Activated CD4-positive, alpha-beta T cell treated with anti-CD3 and anti-CD28 coated beads for 36 hours (primary cell): ENCODE data around the gene FAM20B. TPM values are rescaled to one million over a fixed set of nuclear protein-coding genes. Genes with fewer than 3 reads are reported as not detected.

Experiments
- ATAC-seq: fragments of 200-7000 bp; cut with Tn5 transposase; one replicate; pipeline ENCODE4 v1.10.0; 2021; ENCODE audit warnings: mild to moderate bottlenecking, moderate library complexity
- CTCF ChIA-PET: fragments of 350-600 bp; sonication (Branson Sonifier 250); formaldehyde crosslinking; loops from one replicate; lab custom pipeline; 2021; ENCODE audit warnings: antibody characterized with exemption; lab: Charles Lee
- POLR2A ChIA-PET: fragments of 350-600 bp; sonication (Branson Sonifier 250); formaldehyde crosslinking; loops from one replicate; lab custom pipeline; 2021; ENCODE audit warnings: antibody characterized with exemption, inconsistent platforms; lab: Charles Lee
- DNase-seq: peaks from one replicate; pipeline ENCODE4 v3.0.0-alpha.2; 2020
- H3K27ac Mint-ChIP-seq: one replicate; pipeline ENCODE4 v1.8.0; 2021; ENCODE audit warnings: mixed read lengths
- H3K27me3 Mint-ChIP-seq: one replicate; pipeline ENCODE4 v1.8.0; 2021; ENCODE audit warnings: mixed read lengths
- H3K36me3 Mint-ChIP-seq: one replicate; pipeline ENCODE4 v1.8.0; 2021; ENCODE audit warnings: low read depth, mixed read lengths
- H3K4me1 Mint-ChIP-seq: one replicate; pipeline ENCODE4 v1.8.0; 2021; ENCODE audit warnings: mixed read lengths
- H3K4me3 Mint-ChIP-seq: one replicate; pipeline ENCODE4 v1.8.0; 2021; ENCODE audit warnings: mild to moderate bottlenecking, moderate library complexity, mixed read lengths
- H3K9me3 Mint-ChIP-seq: one replicate; pipeline ENCODE4 v1.8.0; 2021; ENCODE audit warnings: low read depth, mixed read lengths
- intact Hi-C, 2 experiments: fragments of 100-400 bp; cut with DNase I in 1 of 2; cut with micrococcal nuclease in 1 of 2; formaldehyde crosslinking; loops; one replicate each; pipeline versions ENCODE4 v1.14.2 to v1.15.1; 2022 to 2024; cut with DNase I, micrococcal nuclease
- total RNA-seq, 2 experiments: library from RNA; stranded (reverse); gene quantifications; one replicate each; pipeline ENCODE4 v1.2.3, GENCODE V29; 2021

Gene FAM20B
- total RNA-seq, 2 experiments from 2014 or later = 21.7 to 35.8 TPM

DNA sequence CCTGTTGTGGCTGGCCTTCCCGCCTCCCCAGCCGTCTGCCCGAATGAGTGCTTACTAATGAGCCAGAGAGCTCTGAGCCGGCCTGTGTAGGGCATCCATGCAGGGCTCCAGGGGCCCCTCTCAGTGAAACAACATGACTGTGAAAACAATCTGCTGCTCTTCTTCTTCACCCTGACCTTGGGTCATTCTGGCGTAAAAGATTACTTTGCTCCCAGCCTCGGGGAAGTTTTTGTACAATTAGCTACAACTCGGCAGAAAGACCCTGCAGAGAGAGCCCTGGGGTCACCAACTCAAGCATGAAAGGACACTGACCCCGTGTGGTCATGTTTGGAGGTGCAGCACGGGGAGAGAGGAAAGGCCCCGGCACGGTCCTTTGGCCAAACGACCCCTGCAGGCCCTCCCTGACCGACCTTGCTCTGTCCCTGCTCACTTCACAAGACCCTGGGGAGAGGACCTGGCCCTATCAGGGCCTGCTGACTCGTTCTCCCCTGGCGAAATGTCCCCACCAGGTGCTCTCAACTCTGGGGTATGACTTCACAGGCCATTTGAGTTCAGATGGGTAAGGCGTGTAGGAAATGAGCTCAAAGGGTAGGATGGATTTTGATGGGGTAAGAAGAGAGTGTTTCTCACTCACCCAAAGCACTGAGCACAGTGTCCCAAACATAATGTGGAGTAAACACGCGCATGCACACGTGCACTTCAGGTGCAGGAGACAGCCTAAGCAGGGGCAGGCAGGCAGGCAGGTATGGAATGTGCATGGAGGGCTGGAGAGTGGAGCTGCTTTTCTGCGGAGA is 22.9 kb upstream of the FAM20B start:
- CTCF ChIA-PET = interaction anchor here (0.5 to 5.6 kb wide), 48 partner anchors 15 to 692 kb away, joined by 3 to 60 read pairs (median 3); no protein-coding TSS in a partner anchor
- H3K27me3 Mint-ChIP-seq = no peaks in the 10 kb centered on the region

DNA sequence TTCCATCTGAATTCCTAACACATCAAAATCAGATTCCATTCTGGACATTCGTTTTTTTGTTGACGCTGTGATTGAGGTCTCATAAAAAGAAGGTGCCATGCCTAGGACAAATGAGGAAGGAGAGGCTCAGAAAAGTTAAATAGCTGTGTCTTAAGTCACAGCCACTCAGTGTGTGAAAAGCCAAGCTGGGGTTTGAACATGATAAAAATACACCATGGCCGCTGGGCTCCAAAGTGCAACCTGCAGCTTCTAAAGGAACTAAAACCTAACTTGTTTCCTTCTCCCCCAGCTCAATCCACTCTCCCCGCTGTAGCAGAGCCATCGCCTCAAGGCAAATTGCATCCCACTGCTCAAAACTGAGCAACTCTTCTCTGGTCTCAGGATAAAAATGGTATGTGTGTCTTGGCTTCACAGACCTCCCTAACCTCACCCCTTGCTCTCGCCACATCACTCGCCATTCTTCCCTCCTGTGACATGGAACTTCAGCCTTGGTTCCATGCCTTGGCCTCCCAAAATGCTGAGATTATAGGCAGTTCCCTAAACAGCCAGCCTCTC is 22.1 kb upstream of the FAM20B start:
- intact Hi-C loops = loop anchor here (2.0 to 10.0 kb wide), 2 partner anchors 471 to 699 kb away; no protein-coding TSS in a partner anchor
- ATAC-seq = no peak
- H3K9me3 Mint-ChIP-seq = no peaks in the 10 kb centered on the region
- POLR2A ChIA-PET = no interaction called here
- H3K4me3 Mint-ChIP-seq = no peak overlapping the region
- H3K27ac Mint-ChIP-seq = no peak overlapping the region
- H3K27me3 Mint-ChIP-seq = no peaks in the 10 kb centered on the region
- peaks cover 13% of the 10 kb centered on the region for H3K4me1 Mint-ChIP-seq
- CTCF ChIA-PET = interaction anchor here (0.6 to 5.6 kb wide), 42 partner anchors 11 to 693 kb away, joined by 3 to 60 read pairs (median 3); no protein-coding TSS in a partner anchor
- DNase-seq = no peak
- H3K36me3 Mint-ChIP-seq = no peaks in the 10 kb centered on the region

More for the DNA sequence above, 22.9 kb upstream of the FAM20B start:
- H3K4me3 Mint-ChIP-seq = no peak overlapping the region
- POLR2A ChIA-PET = no interaction called here
- no peaks in the 10 kb centered on the region for H3K9me3 Mint-ChIP-seq
- peak; percentile 81 for ATAC-seq
- intact Hi-C loops = loop anchor here (1.0 to 10.0 kb wide), 6 partner anchors 35 to 698 kb away; no protein-coding TSS in a partner anchor
- DNase-seq = peak; percentile 82
- H3K4me1 Mint-ChIP-seq = peaks cover 13% of the 10 kb centered on the region
- peak overlapping the region; percentile 49 for H3K27ac Mint-ChIP-seq
- no peaks in the 10 kb centered on the region for H3K36me3 Mint-ChIP-seq

DNA sequence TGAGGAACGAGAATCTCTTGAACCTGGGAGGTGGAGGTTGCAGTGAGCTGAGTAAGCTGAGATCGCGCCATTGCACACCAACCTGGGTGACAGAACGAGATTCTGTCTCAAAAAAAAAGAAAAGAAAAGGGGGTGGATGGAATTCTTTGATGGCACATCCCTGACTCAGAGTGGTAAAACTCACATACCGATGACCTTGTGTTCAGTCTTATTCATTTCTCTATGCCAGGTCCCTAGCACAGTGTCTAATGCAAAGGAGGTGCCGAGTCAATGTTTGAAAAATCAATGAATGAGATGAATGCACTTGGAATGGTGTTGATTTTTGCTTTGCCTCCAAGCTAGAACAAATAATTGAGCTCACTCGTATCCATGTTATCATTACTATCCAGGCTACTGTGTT is 18.5 kb upstream of the FAM20B start:
- Mint-ChIP-seq H3K4me3 (no peak overlapping the region), H3K27me3 (no peaks in the 10 kb centered on the region), H3K9me3 (no peaks in the 10 kb centered on the region), H3K36me3 (no peaks in the 10 kb centered on the region), H3K4me1 (peaks cover 13% of the 10 kb centered on the region), H3K27ac (no peak overlapping the region)
- DNase-seq (no peak), ATAC-seq (no peak)
- ChIA-PET CTCF (interaction anchor here (0.6 to 5.6 kb wide), 2 partner anchors 233 to 729 kb away, joined by 3 to 60 read pairs; no protein-coding TSS in a partner anchor), POLR2A (interaction anchor here (0.6 kb wide), 1 partner anchor 30 kb away, joined by 3 read pairs; no protein-coding TSS in a partner anchor)
- intact Hi-C loops = loop anchor here in 1 of 2 experiments (10.0 kb wide), 1 partner anchor 702 kb away; no protein-coding TSS in a partner anchor

DNA sequence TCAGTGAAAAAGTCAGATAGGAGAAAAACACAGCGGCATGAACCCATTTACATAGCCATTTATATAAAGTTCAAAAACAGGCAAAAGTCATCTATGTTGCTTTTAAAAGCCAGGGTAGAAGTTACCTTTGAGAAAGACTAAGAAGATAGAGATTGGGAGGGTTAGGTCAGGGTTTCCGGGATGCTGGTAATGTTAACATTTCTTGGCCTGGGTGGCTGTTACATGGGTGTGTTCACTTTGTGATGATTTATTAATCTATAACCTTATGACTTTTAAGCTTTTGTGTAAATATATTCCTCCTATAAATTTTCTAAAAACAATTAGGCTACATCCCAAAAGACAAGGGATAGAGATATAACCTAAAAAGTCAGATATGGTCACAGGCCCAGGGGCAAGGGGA is 15.0 kb upstream of the FAM20B start:
- Mint-ChIP-seq H3K36me3 (no peaks in the 10 kb centered on the region), H3K4me3 (no peak overlapping the region), H3K27me3 (no peaks in the 10 kb centered on the region), H3K4me1 (no peaks in the 10 kb centered on the region), H3K9me3 (no peaks in the 10 kb centered on the region), H3K27ac (no peak overlapping the region)
- DNase-seq = no peak
- CTCF ChIA-PET = no interaction called here
- ATAC-seq = no peak
- intact Hi-C loops = no loop called here
- POLR2A ChIA-PET = no interaction called here

DNA sequence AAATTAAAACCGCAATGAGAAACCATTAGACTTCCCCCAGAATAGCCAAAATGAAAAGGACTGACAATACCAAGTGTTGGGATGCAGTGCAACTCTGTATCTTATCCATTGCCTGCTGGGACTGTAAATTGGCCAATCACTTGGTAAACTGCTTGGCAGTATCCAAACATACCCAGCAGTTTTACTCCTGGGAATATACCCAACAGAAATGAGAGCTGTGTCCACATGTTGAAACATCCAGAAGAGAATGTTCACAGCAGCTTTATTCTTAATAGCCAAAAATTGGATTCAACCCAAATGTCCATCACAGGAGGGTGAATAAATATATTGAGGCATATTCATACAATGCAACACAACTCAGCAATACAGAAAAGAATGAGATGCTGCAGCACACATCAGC is 13.7 kb upstream of the FAM20B start:
- intact Hi-C loops = no loop called here
- H3K36me3 Mint-ChIP-seq = no peaks in the 10 kb centered on the region
- H3K27me3 Mint-ChIP-seq = no peaks in the 10 kb centered on the region
- ATAC-seq (no peak), DNase-seq (no peak)
- H3K4me1 Mint-ChIP-seq = peaks cover 3% of the 10 kb centered on the region
- H3K9me3 Mint-ChIP-seq = no peaks in the 10 kb centered on the region
- POLR2A ChIA-PET = no interaction called here
- no peak overlapping the region for H3K4me3 Mint-ChIP-seq
- no peak overlapping the region for H3K27ac Mint-ChIP-seq
- CTCF ChIA-PET = no interaction called here

DNA sequence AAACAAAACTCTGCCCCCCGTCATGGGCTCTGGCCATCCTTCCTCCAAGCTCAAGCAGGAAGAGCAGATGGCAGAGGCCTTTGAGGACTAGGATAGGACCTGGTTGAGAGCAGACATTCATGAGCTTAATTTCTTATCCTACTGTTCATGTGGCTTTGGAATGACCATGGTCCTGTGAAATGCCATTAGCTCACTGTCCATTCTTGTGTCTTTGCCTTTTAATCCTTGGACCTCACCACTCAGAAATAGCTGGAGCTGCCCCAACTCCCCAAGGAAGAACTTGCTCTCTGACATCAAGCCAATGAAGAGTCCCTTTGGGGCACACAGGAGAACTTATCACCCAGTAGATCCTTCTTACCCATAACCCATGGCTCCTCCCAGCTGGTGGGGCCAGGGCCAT is 11.6 kb upstream of the FAM20B start:
- Mint-ChIP-seq H3K36me3 (no peaks in the 10 kb centered on the region), H3K4me1 (peaks cover 3% of the 10 kb centered on the region), H3K27ac (no peak overlapping the region), H3K9me3 (no peaks in the 10 kb centered on the region), H3K4me3 (no peak overlapping the region), H3K27me3 (no peaks in the 10 kb centered on the region)
- no peak for DNase-seq
- no peak for ATAC-seq
- CTCF ChIA-PET = interaction anchor here (0.6 to 1.8 kb wide), 3 partner anchors 9 to 801 kb away, joined by 3 to 4 read pairs (median 4); no protein-coding TSS in a partner anchor
- POLR2A ChIA-PET = no interaction called here
- intact Hi-C loops = no loop called here

DNA sequence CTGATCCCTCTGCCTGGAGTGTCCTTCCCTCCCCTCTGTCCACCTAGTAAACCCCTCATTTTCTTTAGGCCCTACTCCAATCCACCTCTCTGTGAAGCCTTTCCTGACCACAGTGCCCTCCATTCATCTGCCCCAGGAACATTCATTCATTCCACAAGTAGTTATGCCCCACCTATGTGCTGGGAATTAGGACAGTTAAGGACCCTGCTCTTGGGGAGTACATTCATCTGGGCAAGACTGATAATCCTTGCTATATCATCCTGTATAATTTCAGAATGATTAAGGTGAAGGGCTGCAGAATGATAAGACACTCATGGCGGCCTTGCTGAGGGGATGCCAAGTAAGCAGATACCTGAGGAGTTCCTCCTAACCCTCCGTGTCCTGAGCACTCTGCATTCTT is 10.3 kb upstream of the FAM20B start:
- CTCF ChIA-PET = interaction anchor here (1.8 kb wide), 1 partner anchor 11 kb away, joined by 4 read pairs; no protein-coding TSS in a partner anchor
- intact Hi-C loops = no loop called here

DNA sequence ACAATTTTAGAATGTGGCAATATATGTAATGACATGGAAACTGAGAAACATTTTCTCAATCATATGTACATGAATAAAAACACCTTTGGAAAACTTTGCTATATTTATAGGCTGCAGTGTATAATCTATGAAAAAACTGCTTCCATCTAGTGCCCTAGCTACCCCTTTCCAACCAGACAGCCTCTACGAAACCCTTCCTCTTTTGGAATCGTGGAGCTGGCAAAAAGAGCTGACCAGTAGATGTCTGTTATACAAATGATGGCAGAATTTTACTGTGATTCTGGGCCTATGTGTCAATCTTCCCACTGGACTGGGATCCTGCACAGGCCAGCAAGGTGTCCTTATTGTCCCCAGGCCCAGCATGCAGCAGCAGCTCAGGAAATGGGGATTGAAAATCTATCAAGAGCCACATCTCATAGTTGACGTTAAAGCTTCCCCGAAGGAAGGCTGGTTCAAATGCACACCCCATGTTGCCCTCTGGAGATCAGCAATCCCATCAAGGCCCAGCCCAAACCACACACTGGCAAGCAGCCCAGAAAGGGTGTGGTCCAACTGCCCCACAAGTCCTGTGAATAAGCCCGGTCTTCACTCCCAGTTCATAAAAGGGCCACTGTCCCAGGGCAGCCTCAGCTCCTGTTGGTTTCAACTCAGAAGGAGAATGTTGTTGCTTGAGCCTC is 8.8 kb upstream of the FAM20B start:
- DNase-seq = no peak
- no peak overlapping the region for H3K4me3 Mint-ChIP-seq
- intact Hi-C loops = no loop called here
- no peak for ATAC-seq
- H3K36me3 Mint-ChIP-seq = no peaks in the 10 kb centered on the region
- ChIA-PET POLR2A (no interaction called here), CTCF (interaction anchor here (1.1 to 2.7 kb wide), 3 partner anchors 13 to 62 kb away, joined by 3 to 20 read pairs (median 5); no protein-coding TSS in a partner anchor)
- no peaks in the 10 kb centered on the region for H3K9me3 Mint-ChIP-seq
- H3K27ac Mint-ChIP-seq = no peak overlapping the region
- no peaks in the 10 kb centered on the region for H3K27me3 Mint-ChIP-seq
- peaks cover 3% of the 10 kb centered on the region for H3K4me1 Mint-ChIP-seq

More for the DNA sequence above, 10.3 kb upstream of the FAM20B start:
- POLR2A ChIA-PET = no interaction called here
- DNase-seq (no peak), ATAC-seq (no peak)
- no peaks in the 10 kb centered on the region for H3K36me3 Mint-ChIP-seq
- no peak overlapping the region for H3K27ac Mint-ChIP-seq
- H3K9me3 Mint-ChIP-seq = no peaks in the 10 kb centered on the region
- peaks cover 3% of the 10 kb centered on the region for H3K4me1 Mint-ChIP-seq
- no peaks in the 10 kb centered on the region for H3K27me3 Mint-ChIP-seq
- H3K4me3 Mint-ChIP-seq = no peak overlapping the region

DNA sequence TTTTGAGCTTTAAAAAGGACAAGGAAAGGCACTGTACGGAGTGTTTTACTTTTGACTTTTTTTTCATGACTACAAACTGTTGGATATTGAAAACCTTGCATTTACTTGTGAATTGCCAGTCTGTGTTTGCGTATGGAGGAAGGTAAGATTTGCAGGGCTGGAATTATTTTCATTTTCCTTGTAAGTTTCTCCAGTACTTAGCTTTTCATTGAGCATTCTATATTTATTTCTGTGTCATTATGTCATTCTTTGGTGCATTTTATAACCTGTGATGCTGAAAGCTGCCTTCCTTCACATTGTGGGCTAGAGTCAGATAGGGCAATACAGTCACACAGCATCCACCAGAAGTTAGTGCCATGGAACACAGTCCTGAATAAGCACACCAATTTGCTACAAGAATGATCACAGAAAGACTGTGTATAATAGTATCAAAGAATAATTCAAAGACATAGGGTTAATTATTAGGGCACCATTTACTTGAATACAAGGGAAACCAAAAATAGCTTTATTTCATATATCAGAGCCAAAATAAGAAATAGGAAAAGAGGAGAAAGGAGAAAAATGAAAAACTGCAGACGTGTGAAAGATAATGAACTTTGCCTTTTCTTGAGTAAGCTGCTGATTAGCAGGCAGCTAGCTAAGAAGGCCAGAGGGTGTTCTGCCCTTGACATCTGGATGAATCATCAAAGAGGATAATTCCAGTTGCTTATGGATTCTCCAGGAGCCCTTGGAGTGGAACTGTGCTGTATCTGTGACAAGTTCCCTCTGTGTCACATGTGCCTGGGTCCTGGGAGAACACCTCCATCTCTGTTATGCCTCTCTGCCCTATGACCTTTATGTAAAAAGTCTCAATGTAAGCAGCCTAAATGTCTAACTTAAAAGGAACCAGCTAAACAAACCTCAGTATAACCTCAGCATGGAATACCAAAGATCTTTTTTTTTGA is 8.0 kb upstream of the FAM20B start:
- no peak for ATAC-seq
- H3K27me3 Mint-ChIP-seq = no peaks in the 10 kb centered on the region
- DNase-seq = no peak
- CTCF ChIA-PET = interaction anchor here (1.0 to 2.7 kb wide), 4 partner anchors 12 to 176 kb away, joined by 3 to 20 read pairs (median 4); no protein-coding TSS in a partner anchor
- H3K27ac Mint-ChIP-seq = no peak overlapping the region
- POLR2A ChIA-PET = no interaction called here
- peaks cover 3% of the 10 kb centered on the region for H3K4me1 Mint-ChIP-seq
- H3K36me3 Mint-ChIP-seq = no peaks in the 10 kb centered on the region
- no peak overlapping the region for H3K4me3 Mint-ChIP-seq
- H3K9me3 Mint-ChIP-seq = no peaks in the 10 kb centered on the region
- intact Hi-C loops = no loop called here

DNA sequence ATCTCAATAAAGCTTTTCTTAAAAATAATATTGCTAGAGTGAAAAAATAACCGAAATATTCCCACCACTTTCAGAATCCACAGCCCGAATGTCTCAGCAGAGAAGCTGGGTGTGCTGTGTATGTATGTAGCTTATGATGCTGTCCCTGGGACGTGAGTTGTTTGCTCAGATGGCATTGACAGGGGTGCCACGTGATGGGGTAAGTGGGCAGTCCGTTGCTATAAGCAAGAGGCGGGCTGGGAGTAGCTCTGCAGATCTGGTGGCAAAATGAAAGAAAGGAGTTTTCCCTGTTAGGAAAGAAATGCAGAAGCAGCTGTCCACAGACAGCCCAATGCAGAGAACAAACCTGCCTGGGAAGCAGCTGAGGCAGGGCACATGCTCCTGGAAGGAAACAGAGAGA is 3.8 kb upstream of the FAM20B start:
- H3K4me3 Mint-ChIP-seq = no peak overlapping the region
- ChIA-PET CTCF (interaction anchor here (1.2 to 2.2 kb wide), 2 partner anchors 19 to 57 kb away, joined by 3 to 11 read pairs; no protein-coding TSS in a partner anchor), POLR2A (no interaction called here)
- intact Hi-C loops = loop anchor here in 1 of 2 experiments (10.0 kb wide), 2 partner anchors 933 to 1133 kb away; partner anchors contain the start of genes CEP350 and QSOX1
- DNase-seq = no peak
- no peaks in the 10 kb centered on the region for H3K9me3 Mint-ChIP-seq
- H3K27ac Mint-ChIP-seq = no peak overlapping the region
- H3K27me3 Mint-ChIP-seq = no peaks in the 10 kb centered on the region
- ATAC-seq = no peak
- peaks cover 12% of the 10 kb centered on the region for H3K4me1 Mint-ChIP-seq
- H3K36me3 Mint-ChIP-seq = no peaks in the 10 kb centered on the region
